Aorta (tissue), 5 donors: ENCODE measurements around the gene KRI1. TPM values are rescaled to one million over a fixed set of nuclear protein-coding genes. Genes with fewer than 3 reads are reported as not detected.
"Not testable (repeated sequence)": the region's sequence is repeated elsewhere in the genome, so short reads cannot be mapped to it uniquely, and the experiment has no call there.

Source experiments
- ATAC-seq: fragments of 200-7000 bp; cut with Tn5 transposase; one replicate; pipeline ENCODE4 v1.9.1; 2022; ENCODE audit warnings: moderate library complexity; ENCODE audit not compliant: low FRiP score
- DNase-seq, 2 donors: peaks; one replicate each; pipeline ENCODE4 v3.0.0-alpha.2; 2020
- H3K27ac ChIP-seq, 2 donors: one replicate each; pipeline ENCODE4 v1.5.1; 2013; ENCODE audit warnings: low read length in 2 of 2, mild to moderate bottlenecking in 2 of 2, moderate library complexity in 2 of 2, control low read depth in 1 of 2, inconsistent platforms in 1 of 2, low read depth in 1 of 2
- H3K27me3 ChIP-seq, 2 donors: one replicate each; pipeline ENCODE4 v1.6.1; 2013; ENCODE audit warnings: control low read depth in 1 of 2, low read length in 1 of 2, mild to moderate bottlenecking in 1 of 2, moderate library complexity in 1 of 2; ENCODE audit not compliant: insufficient read depth in 2 of 2, control insufficient read depth in 1 of 2
- H3K36me3 ChIP-seq, 2 donors: one replicate each; pipeline ENCODE4 v1.6.1; 2013; ENCODE audit warnings: control low read depth in 1 of 2, low read length in 1 of 2, mild to moderate bottlenecking in 1 of 2; ENCODE audit not compliant: insufficient read depth in 2 of 2, control insufficient read depth in 1 of 2
- H3K4me1 ChIP-seq, 2 donors: one replicate each; pipeline ENCODE4 v1.6.1; 2013; ENCODE audit warnings: low read length in 2 of 2, control low read depth in 1 of 2, mild to moderate bottlenecking in 1 of 2, moderate library complexity in 1 of 2; ENCODE audit not compliant: insufficient read depth in 2 of 2, control insufficient read depth in 1 of 2
- H3K4me3 ChIP-seq, 2 donors: one replicate each; pipeline ENCODE4 v1.5.1; 2013; ENCODE audit warnings: low read length in 2 of 2, control low read depth in 1 of 2, mild to moderate bottlenecking in 1 of 2
- H3K9me3 ChIP-seq: one replicate; pipeline ENCODE4 v1.6.1; 2013; ENCODE audit warnings: mild to moderate bottlenecking, low read length; ENCODE audit not compliant: control insufficient read depth
- WGBS, 2 donors: extraction: QIAGEN DNeasy Blood & Tissue Kit; methylation state at CpG; one replicate each; pipeline ENCODE4 v1.1.7; 2013; 5-methylcytosine and 5-hydroxymethylcytosine counted together
- intact Hi-C, 2 donors: fragments of 100-400 bp; cut with DNase I; formaldehyde crosslinking; loops; one replicate each; pipeline versions ENCODE4 v1.14.2 to v1.15.0; 2022
- polyA plus RNA-seq, 2 donors: library from polyadenylated mRNA; stranded (reverse); fragments of 200-250 nt; gene quantifications; one replicate each; pipeline ENCODE4 v1.2.3, GENCODE V29; 2013
- total RNA-seq, 2 donors: library from RNA; stranded (reverse); fragmentation: NEBNext Ultra II Directional; extraction: Animal tissue kit (Norgen Biotek cat#: 25700); gene quantifications; one replicate each; pipeline ENCODE4 v1.2.1, GENCODE V29; 2021
- donor health status: healthy with polysubstance abuse.
- donor health status: Bipolar disorder and iron deficiency.
- donor health status: DM: no; HTN: no; CAD: no.
- donor health status: DM: no; HTN: no; CAD: no.
- donor health status: DM: yes; HTN: yes; CAD: no.

Gene KRI1
- total and polyA plus RNA-seq, 4 donors = 6.4 to 41.0 (median 17.3) TPM

- DNase-seq (no peak), ATAC-seq (no peak)
- Histone ChIP-seq H3K9me3 (no peaks in the 10 kb centered on the region), H3K4me1 (no peaks in the 10 kb centered on the region), H3K36me3 (no peaks in the 10 kb centered on the region), H3K27ac (no peak overlapping the region), H3K4me3 (no peak overlapping the region), H3K27me3 (no peaks in the 10 kb centered on the region)
- intact Hi-C loops = no loop called here
- 95% methylated on average over 18 of the region's 18 CpGs for WGBS, 2 donors
Observed at GRCh38 chr19:10548746-10549276, 17.0 kb downstream of the KRI1 start.

- Histone ChIP-seq H3K4me1 (no peaks in the 10 kb centered on the region), H3K27ac (no peak overlapping the region), H3K27me3 (no peaks in the 10 kb centered on the region), H3K36me3 (no peaks in the 10 kb centered on the region), H3K9me3 (no peaks in the 10 kb centered on the region), H3K4me3 (no peak overlapping the region)
- no peak for ATAC-seq
- no peak for DNase-seq
- WGBS, 2 donors = 90 to 93% methylated on average over 17 of the region's 17 CpGs
- intact Hi-C loops = no loop called here
Observed at GRCh38 chr19:10546817-10547216, 19.0 kb downstream of the KRI1 start.

GRCh38 chr19:10544753-10545251 lies 21.0 kb downstream of the KRI1 start:
- intact Hi-C loops = no loop called here
- no peak for DNase-seq
- 25 to 32% methylated on average over 23 of the region's 23 CpGs for WGBS, 2 donors
- Histone ChIP-seq H3K36me3 (no peaks in the 10 kb centered on the region), H3K27me3 (no peaks in the 10 kb centered on the region), H3K27ac (no peak overlapping the region), H3K9me3 (no peaks in the 10 kb centered on the region), H3K4me1 (no peaks in the 10 kb centered on the region), H3K4me3 (peak overlapping the region in 1 of 2 donors; percentile 85)
- no peak for ATAC-seq

GRCh38 chr19:10544242-10544752 lies 21.5 kb downstream of the KRI1 start:
- intact Hi-C loops = no loop called here
- Histone ChIP-seq H3K36me3 (no peaks in the 10 kb centered on the region), H3K9me3 (no peaks in the 10 kb centered on the region), H3K4me3 (peak overlapping the region; percentile 85 to 94), H3K27me3 (no peaks in the 10 kb centered on the region), H3K4me1 (no peaks in the 10 kb centered on the region), H3K27ac (no peak overlapping the region)
- WGBS, 2 donors = 13 to 15% methylated on average over 22 of the region's 22 CpGs
- ATAC-seq = no peak
- DNase-seq = peak in 1 of 2 donors; percentile 75

GRCh38 chr19:10543420-10544241 lies 22.2 kb downstream of the KRI1 start, which contains the start of gene ATG4D:
TSS of gene ATG4D (plus strand) at chr19:10543904. CDS start at chr19:10544091, 187 bp downstream.
- Histone ChIP-seq H3K27me3 (no peaks in the 10 kb centered on the region), H3K36me3 (no peaks in the 10 kb centered on the region), H3K9me3 (no peaks in the 10 kb centered on the region), H3K27ac (peak within 1 kb of the TSS in 1 of 2 donors; percentile 55), H3K4me1 (no peaks in the 10 kb centered on the region), H3K4me3 (peak within 1 kb of the TSS; percentile 85 to 94)
- DNase-seq (peak; percentile 83 to 92), ATAC-seq (peak; percentile 90)
- WGBS, 2 donors = 1% methylated on average over 61 to 79 of the region's 79 CpGs
- intact Hi-C loops = no loop called here

- H3K27ac ChIP-seq = no peak overlapping the region
- DNase-seq = no peak
Observed at GRCh38 chr19:10543059-10543419, 22.8 kb downstream of the KRI1 start.

GRCh38 chr19:10539016-10539415 lies 26.8 kb downstream of the KRI1 start:
- H3K27me3 ChIP-seq, ATAC-seq, H3K9me3 ChIP-seq, H3K27ac ChIP-seq, H3K4me3 ChIP-seq, H3K4me1 ChIP-seq, intact Hi-C loops, DNase-seq, H3K36me3 ChIP-seq: not testable (repeated sequence)
- 63 to 71% methylated on average over 8 to 9 of the region's 9 CpGs for WGBS, 2 donors

More at GRCh38 chr19:10543059-10543419, 22.8 kb downstream of the KRI1 start:
- peak overlapping the region in 1 of 2 donors; percentile 94 for H3K4me3 ChIP-seq
- intact Hi-C loops = no loop called here
- no peaks in the 10 kb centered on the region for H3K9me3 ChIP-seq
- no peak for ATAC-seq
- no peaks in the 10 kb centered on the region for H3K27me3 ChIP-seq
- 48% methylated on average over 8 of the region's 8 CpGs for WGBS, 2 donors
- H3K4me1 ChIP-seq = no peaks in the 10 kb centered on the region
- no peaks in the 10 kb centered on the region for H3K36me3 ChIP-seq

GRCh38 chr19:10538204-10538983 lies 27.4 kb downstream of the KRI1 start:
- H3K27ac ChIP-seq = no peak overlapping the region
- DNase-seq (no peak), ATAC-seq (no peak)
- intact Hi-C loops = no loop called here
- 73 to 77% methylated on average over 20 of the region's 20 CpGs for WGBS, 2 donors
- H3K4me3 ChIP-seq = no peak overlapping the region
- no peaks in the 10 kb centered on the region for H3K27me3 ChIP-seq
- H3K9me3 ChIP-seq = no peaks in the 10 kb centered on the region
- no peaks in the 10 kb centered on the region for H3K4me1 ChIP-seq
- H3K36me3 ChIP-seq = no peaks in the 10 kb centered on the region
